HG03521 (cell line): ENCODE results near the gene CDC23.
"Not testable (repeated sequence)": the region's sequence is repeated elsewhere in the genome, so short reads cannot be mapped to it uniquely, and the experiment has no call there.

Experiments
- ATAC-seq: cut with Tn5 transposase; IDR thresholded peaks from one replicate; pipeline ENCODE4 v1.9.1; 2021; ENCODE audit warnings: mild to moderate bottlenecking, moderate library complexity; ENCODE audit not compliant: unreplicated experiment

CDC23 gene

DNA sequence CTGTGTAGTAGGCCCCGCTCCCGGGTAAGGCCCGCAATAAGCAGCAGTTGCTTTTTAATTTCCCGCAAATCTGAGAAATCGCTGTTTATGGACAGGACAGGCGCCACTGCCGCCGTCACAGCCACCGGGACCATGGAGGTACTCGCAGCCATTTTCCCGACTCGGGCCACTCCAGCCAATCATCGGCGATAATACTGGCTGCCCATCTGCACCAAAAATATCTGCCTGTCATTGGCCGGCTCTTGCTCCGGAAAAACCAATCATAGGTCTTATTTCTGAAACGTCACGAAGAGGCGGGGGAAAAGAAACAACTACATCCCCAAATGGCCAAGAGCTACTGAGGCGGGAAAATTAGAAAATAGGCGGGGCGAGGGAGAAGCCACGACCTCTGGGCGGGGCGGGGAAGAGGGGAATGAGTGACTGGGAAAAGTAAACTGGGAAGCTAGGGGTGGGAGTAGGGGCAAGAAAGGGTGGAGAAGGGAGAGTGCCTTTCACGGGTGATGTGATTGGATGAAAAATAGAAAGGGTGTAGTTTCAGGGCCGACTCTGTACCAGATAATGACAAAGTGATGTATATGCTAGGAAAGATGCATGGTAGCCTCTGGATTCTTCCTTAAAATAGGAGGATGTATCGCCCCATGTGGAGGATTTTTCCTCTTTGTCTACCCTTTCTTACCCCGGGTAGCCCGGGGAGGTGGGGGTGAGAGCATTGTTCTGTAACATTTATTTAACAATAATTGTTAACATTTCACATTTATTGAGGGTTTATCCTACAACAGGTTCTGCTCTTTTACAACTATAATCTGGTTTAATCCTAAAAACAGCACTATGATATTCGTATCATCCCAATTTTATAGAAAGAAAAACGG, at the start of gene CDC23:
CDC23 (minus strand) TSS at position 163 of the 869 bp plus-strand sequence; CDS start at position 152, 11 bp downstream.
- ATAC-seq = peak; percentile 97

DNA sequence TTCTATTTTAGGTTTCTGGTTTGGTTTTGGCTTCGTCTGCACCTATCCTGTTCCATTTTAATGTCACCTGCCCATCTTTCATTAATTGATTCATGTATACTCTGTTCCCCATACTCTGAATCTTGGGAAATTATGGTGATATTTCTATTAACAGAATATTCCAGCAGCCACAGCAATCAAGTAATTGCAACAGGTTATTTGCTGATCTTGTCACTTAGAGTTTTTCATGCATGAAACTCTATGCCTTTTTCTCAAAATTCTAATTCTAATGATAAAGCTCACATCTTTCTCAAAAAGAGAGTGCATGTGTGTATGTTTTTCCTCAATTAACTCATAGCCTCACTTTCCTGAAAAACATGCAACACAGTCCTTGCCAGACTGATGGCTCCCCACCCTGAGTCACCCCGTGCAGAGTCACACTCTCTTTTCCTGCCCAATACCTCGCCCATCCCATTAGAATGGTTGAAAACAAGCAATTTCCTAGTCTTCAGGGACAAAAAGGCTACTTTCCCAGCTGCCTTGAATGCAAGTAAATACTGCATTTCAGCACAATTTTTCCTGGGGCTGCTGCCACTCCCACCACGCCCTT, 45.7 kb upstream of the CDC23 start:
- ATAC-seq = no peak

DNA sequence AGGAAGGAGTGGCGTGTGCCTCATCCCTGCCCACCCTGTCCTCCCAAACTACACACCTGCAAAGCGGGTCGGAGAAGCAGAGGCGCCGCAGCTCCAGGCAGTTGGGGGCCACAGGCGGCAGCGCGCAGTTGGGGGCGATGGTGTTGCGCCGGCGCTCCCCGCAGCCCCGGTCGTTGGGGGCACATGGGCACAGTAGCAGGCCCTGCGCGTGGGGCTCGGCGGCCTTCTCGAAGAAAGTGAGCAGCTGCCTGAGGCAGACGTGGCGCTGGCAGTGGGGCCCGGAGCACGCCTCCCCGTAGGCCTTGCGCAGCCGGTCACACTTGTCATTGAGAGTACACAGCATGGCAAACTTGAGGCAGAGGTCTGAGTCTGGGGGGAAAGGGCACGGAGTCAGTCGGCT, 44.5 kb upstream of the CDC23 start:
- ATAC-seq = no peak

- ATAC-seq = no peak
Observed at GRCh38 chr5:138252944-138253343, 39.8 kb upstream of the CDC23 start.

DNA sequence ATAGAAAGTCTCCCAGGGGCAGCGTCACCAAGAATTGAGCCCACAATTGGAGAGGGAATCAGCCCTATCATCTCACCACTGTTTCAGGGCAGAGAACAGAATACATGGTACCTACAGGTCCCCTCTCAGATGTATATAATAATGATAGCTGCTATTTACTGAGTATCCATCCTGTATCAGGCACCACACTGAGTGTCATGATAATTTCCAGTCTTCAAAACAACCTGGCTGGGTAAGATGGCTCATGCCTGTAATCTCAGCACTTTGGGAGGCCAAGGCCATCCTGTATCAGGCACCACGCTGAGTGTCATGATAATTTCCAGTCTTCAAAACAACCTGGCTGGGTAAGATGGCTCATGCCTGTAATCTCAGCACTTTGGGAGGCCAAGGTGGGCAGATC, 34.7 kb upstream of the CDC23 start:
- ATAC-seq = not testable (repeated sequence)

- no peak for ATAC-seq
Observed at GRCh38 chr5:138246822-138247221, 33.7 kb upstream of the CDC23 start.

DNA sequence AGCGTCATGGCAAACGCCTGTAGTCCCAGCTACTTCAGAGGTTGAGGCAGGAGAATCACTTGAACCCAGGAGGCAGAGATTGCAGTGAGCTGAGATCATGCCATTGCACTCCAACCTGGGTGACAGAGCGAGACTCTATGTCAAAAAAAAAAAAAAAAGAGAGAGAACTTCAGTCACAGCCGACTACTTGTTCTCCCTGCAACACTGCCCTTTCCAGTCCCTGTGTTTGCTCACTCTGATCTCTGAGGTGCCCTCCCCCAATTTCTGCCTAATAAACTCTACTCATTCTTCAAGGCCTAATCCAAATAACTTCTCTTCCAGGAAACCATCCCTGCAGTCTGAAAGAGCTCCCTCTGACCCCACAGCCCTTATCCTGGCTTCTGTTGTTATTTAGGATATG, 33.2 kb upstream of the CDC23 start:
- ATAC-seq = no peak

GRCh38 chr5:138245717-138246116, 32.6 kb upstream of the CDC23 start:
- ATAC-seq = no peak

DNA sequence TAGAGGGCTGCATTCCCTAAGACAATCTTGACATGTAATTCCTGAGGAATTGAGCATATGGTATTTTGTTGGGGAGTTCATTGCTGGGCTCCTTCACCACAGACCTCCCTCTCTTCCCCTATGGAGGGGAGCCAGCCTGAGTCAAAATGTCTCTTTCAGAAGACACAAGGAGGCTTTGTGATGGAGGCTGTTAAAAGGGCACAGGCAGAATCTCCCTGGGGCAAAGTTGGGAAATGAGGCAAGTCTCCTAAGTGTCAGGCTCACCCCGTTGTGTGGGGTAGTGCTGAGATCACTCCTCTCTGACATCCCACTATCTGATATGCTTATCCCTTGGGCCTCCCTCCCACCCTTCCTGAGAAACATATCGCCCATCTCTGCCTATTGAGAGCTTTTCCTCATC, 30.7 kb upstream of the CDC23 start:
- ATAC-seq = no peak

DNA sequence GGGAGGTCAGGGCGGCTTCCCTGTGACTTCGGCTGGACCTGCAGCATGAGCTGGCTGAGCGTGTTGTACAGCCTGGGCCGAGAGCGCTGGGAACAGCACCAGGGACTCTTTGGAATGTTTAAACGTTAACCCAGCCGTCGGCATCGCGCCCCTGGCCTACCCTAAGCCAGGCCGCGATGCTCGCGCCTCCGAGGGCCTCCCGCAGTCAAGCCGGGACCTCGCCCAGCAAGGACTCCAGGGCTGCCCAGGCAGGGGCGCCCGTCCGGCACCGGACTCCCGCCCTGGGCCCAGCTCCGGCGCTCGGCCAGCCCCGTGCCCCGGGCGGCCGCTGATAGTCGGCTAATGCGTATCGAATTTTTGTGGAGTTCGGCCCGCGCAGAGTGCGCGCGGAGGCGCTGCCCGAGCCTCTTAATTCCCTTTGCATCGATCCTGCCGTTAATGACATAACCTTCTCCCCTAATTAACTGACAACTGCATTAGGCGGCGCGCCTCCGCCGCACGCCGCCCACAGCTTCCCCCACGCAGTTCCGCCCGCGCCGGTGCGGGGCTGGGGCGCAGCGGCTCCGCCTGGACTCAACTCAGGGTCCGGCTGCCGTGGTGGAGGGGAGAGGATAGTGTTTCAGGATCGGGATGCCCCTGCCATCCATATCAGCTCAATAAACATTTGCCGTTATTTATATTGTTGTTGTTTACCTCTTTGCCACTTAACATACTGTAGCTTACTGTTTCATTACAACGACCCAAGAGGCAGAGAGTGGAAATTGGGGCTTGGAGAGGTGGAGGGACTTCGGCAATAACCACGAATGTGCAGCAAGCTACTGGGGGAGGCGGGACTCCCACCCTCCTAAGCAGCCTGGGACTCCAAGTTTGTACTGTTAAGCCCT, 28.8 kb upstream of the CDC23 start:
- ATAC-seq = no peak

DNA sequence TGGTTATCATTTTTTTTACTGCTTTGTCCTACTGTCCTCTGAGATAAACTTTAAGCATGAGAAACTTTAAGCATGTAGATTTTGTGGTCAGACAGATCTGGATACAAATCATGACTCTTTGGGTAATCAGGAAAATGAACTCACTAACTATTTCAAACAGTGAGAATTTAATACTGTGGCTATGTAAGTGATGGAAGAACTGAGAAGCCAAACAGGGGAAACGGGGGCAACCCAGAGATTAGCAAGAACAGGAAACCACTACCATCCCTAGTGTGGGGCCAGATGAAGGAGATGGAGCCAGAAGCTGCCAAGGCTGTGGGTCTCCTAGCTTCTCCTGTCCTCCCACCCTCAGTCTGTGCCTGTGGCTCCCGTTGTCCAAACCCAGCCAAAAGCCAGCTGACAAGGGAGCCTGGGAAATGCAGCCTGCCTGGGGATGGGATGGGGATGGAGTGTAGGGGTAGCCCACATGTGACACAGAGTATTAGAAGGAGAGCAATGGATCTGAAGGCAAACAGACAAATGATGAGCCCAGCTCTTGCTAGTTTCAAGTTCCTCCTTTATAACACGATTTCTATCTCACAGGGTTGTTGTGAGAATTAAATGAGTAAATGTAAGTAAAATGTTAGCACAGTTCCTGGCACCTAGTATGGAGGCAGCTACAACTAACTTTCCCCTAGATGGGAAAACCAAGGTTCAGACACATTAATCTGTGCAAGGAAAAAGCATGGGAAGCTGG, 27.7 kb upstream of the CDC23 start:
- ATAC-seq = no peak

DNA sequence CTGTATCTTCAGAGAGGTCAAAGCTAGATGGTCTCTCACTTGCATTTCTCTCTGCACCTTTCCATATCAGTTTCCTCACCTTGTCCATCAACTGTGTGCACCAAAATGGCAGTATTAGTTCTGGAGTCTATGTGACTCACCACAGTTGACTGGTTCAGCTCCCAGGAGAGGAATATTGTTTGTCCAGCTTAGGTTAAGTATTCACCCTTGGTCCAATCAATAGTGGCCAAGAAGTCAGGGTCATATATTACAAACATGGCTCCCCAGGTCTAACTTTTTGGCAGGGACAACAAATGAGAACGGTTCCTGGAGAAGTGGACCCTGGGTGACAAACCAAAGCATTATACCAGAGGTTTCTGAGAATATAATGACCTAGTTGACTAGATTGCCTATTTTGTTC, 24.9 kb upstream of the CDC23 start:
- no peak for ATAC-seq

DNA sequence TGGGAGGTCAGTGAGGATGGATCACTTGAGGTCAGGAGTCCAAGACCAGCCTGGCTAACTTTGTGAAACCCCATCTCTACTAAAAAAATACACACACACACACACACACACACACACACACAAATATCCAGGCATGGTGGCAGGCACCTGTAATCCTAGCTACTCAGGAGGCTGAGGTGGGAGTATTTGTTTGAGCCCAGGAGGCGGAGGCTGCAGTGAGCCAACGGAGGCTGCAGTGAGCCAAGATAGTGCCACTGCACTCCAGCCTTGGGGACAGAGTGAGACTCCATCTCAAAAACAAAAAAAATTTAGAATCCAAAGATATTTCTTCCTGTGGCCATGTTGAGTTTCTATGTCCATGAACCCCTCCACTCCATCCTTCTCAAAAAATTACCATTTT, 21.5 kb upstream of the CDC23 start:
- ATAC-seq = no peak

GRCh38 chr5:138233280-138233679, 20.2 kb upstream of the CDC23 start:
- ATAC-seq = no peak

- ATAC-seq = no peak
Observed at GRCh38 chr5:138230981-138231589, 18.0 kb upstream of the CDC23 start.

- no peak for ATAC-seq
Observed at GRCh38 chr5:138230261-138230660, 17.1 kb upstream of the CDC23 start.

GRCh38 chr5:138229387-138229786, 16.3 kb upstream of the CDC23 start:
- ATAC-seq = no peak

GRCh38 chr5:138226910-138227309, 13.8 kb upstream of the CDC23 start:
- no peak for ATAC-seq

DNA sequence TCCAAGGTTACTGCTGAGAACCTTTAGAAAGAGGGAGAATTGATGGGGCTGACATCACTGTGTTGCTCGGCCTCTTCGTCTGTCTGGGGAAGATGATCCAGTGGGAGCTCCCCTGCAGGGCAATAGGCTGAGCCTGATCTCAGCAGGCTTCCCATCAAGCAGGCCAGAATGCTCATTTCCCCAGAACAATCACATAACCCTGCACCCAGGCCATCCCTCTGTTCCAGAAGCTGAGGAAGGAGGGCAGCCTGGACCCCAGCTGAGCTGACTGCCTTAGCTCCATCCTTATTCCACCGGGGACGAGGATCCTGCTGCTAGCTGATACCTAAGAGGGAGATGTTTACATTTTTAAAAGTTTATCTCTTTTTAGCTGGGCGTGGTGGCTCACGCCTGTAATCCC, 11.6 kb upstream of the CDC23 start:
- ATAC-seq = no peak

GRCh38 chr5:138223532-138223931, 10.4 kb upstream of the CDC23 start:
- ATAC-seq = no peak
